Smooth muscle cell (in vitro differentiated cells): ENCODE data around the gene RUNX1. TPM values are rescaled to one million over a fixed set of nuclear protein-coding genes. Genes with fewer than 3 reads are reported as not detected.
A peak's percentile ranks its signal among the peaks of the same experiment; 100 is the strongest.

Experiments used
- DNase-seq: peaks from one replicate; lab custom pipeline; 2025; ENCODE audit not compliant: unreplicated experiment; lab: John Stamatoyannopoulos, UW
- H2AFZ ChIP-seq: fragments of 200-600 bp; sonication (generic); 2 replicates; pipeline ENCODE4 v1.6.0; 2016; ENCODE audit warnings: antibody characterized with exemption, low read depth, mild to moderate bottlenecking
- H3F3A ChIP-seq: fragments of 200-600 bp; sonication (generic); 2 replicates; pipeline ENCODE4 v1.6.0; 2017; ENCODE audit warnings: antibody characterized with exemption, low read depth
- H3K27ac ChIP-seq: fragments of 200-600 bp; sonication (generic); 2 replicates; pipeline ENCODE4 v1.5.1; 2016; ENCODE audit warnings: low read depth, mild to moderate bottlenecking
- H3K27me3 ChIP-seq: fragments of 200-600 bp; sonication (generic); 2 replicates; pipeline ENCODE4 v1.6.1; 2016; ENCODE audit warnings: low read depth, mild to moderate bottlenecking
- H3K36me3 ChIP-seq: fragments of 200-600 bp; sonication (generic); 2 replicates; pipeline ENCODE4 v1.5.1; 2016; ENCODE audit warnings: low read depth
- H3K4me1 ChIP-seq: fragments of 200-600 bp; sonication (generic); 2 replicates; pipeline ENCODE4 v1.5.1; 2016; ENCODE audit warnings: low read depth
- H3K4me2 ChIP-seq: fragments of 200-600 bp; sonication (generic); 2 replicates; pipeline ENCODE4 v1.6.0; 2016; ENCODE audit warnings: mild to moderate bottlenecking
- H3K4me3 ChIP-seq: fragments of 200-600 bp; sonication (generic); 2 replicates; pipeline ENCODE4 v1.5.1; 2016; ENCODE audit warnings: mild to moderate bottlenecking
- H3K79me2 ChIP-seq: fragments of 200-600 bp; sonication (generic); 2 replicates; pipeline ENCODE4 v1.6.0; 2016; ENCODE audit warnings: low read depth, mild to moderate bottlenecking
- H3K9ac ChIP-seq: fragments of 200-600 bp; sonication (generic); 2 replicates; pipeline ENCODE4 v1.6.0; 2016; ENCODE audit warnings: low read depth
- H3K9me3 ChIP-seq: fragments of 200-600 bp; sonication (generic); replicated peaks from 2 replicates; pipeline ENCODE4 v1.5.1; 2016; ENCODE audit warnings: low read depth
- H4K20me1 ChIP-seq: fragments of 200-600 bp; sonication (generic); 2 replicates; pipeline ENCODE4 v1.6.0; 2016; ENCODE audit warnings: low read depth
- whole genome bisulfite sequencing: methylation state at CpG from one replicate; pipeline ENCODE4 v1.1.7; 2016; ENCODE audit warnings: low lambda C conversion rate; 5-methylcytosine and 5-hydroxymethylcytosine counted together
- polyA plus RNA-seq: library from polyadenylated mRNA; unstranded; fragments of >200 nt; fragmentation: Nextera tagmentation; extraction: Ambion mirVana; gene quantifications from 2 replicates; pipeline ENCODE4 v1.2.1, GENCODE V29; 2016
- total RNA-seq: library from RNA; depleted of rRNA; stranded (reverse); fragments of >200 nt; gene quantifications from 2 replicates; pipeline ENCODE4 v1.2.3, GENCODE V29; 2014
- TF ChIP-seq, protein P1 (sequence below): fragments of 200-600 bp; sonication (generic); IDR thresholded peaks from 2 replicates; pipeline ENCODE4 v1.5.1; 2017; ENCODE audit warnings: borderline replicate concordance, mild to moderate bottlenecking, antibody characterized with exemption; ENCODE audit not compliant: insufficient read depth, poor library complexity, severe bottlenecking

RUNX1 gene
- total and polyA plus RNA-seq, 2 experiments from 2014 or later = 33.4 to 97.6 TPM

DNA sequence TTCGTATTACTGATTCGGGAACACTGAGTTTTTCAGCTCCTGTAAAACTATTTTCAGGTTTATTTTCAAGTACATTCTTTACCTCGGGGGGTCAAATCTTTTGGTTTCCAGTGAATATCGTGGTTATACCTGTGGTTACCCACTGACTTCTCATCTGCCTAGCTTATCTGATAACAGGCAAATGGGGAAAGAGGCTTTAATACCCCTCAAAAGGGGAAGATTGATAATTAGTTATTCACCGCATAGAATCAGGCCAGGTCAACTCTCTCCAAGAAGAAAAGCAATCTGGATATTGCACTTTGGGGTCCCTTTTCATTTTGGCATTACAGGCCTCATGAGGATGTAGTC lies 23.0 kb downstream of the RUNX1 start:
- H3K9me3 ChIP-seq = no peaks in the 10 kb centered on the region
- peaks cover 16% of the 10 kb centered on the region for H3K79me2 ChIP-seq
- no peak overlapping the region for H3K9ac ChIP-seq
- peak overlapping the region; percentile 84 for H3K4me2 ChIP-seq
- 74% methylated on average over 5 of the region's 5 CpGs for WGBS
- peaks cover 75% of the 10 kb centered on the region for H4K20me1 ChIP-seq
- no peak overlapping the region for H2AFZ ChIP-seq
- peaks cover 13% of the 10 kb centered on the region for H3F3A ChIP-seq
- peak overlapping the region; percentile 47 for H3K27ac ChIP-seq
- DNase-seq = no peak
- TF ChIP-seq, protein P1, sequence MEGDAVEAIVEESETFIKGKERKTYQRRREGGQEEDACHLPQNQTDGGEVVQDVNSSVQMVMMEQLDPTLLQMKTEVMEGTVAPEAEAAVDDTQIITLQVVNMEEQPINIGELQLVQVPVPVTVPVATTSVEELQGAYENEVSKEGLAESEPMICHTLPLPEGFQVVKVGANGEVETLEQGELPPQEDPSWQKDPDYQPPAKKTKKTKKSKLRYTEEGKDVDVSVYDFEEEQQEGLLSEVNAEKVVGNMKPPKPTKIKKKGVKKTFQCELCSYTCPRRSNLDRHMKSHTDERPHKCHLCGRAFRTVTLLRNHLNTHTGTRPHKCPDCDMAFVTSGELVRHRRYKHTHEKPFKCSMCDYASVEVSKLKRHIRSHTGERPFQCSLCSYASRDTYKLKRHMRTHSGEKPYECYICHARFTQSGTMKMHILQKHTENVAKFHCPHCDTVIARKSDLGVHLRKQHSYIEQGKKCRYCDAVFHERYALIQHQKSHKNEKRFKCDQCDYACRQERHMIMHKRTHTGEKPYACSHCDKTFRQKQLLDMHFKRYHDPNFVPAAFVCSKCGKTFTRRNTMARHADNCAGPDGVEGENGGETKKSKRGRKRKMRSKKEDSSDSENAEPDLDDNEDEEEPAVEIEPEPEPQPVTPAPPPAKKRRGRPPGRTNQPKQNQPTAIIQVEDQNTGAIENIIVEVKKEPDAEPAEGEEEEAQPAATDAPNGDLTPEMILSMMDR = no peak
- peak overlapping the region; percentile 37 for H3K4me3 ChIP-seq
- H3K4me1 ChIP-seq = peaks cover 4% of the 10 kb centered on the region
- no peaks in the 10 kb centered on the region for H3K27me3 ChIP-seq
- no peaks in the 10 kb centered on the region for H3K36me3 ChIP-seq

DNA sequence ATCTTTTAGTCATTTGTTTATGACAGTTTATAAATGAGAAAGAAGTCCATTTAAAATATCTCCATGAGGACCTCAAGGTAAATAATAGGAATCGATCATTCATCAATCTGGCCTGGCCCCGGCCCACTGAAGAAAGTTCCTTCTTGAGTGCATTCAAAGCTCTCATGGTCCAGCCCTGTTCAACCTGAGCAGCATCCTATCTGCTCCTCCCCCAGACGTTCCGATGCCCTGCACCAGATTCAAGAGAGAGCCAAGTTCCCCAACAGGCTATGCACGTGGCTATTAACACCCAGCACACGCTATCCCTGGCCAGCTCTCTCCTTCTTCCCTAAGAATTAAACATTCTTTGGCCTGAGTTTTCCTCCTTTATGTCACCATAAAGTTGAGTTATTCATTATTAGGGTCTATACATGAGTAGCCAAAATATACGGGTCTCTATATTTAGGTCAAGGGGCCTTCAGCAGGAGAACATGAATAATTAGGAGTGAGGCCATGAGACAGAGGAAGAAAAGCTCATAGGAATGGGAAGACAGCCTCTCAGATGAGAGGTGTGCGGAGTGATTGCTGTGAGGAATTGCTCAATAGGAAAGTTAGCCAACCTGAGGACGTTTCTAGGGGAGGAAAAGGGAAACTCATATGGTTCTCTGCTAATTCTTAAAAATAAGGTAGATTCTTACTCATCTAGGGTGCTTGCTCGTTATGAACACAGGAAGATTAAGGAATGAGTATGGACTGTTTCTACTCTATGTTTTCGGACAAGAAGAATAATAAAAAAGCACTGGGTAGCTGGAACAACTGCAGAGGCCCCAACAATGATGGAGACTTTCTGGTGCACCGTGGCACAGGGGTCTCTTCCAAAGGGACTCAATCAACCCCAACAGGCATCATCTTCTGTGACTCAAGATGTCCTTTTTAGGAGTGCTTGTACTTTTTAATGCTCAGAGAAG lies 23.6 kb downstream of the RUNX1 start:
- 92% methylated on average over 12 of the region's 12 CpGs for WGBS

DNA sequence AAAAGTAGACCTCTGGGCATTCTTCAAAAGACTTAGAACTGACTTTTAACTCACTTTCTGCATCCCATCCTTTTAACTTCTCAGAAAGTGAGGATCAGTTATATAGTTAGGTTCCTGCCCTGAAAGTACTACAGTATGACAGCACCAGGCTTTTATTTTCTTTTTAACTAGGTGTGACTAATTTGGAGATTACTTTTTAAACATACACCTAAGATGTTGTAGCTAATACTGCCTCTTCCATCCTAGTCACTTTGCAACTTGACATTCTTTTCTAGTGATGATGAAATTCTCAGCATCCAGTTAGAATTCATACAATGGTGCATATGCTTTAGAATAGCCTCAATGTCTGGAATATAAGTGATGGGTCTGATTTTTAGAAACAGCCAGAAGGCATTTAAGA lies 24.6 kb downstream of the RUNX1 start:
- DNase-seq = no peak
- no peaks in the 10 kb centered on the region for H3K36me3 ChIP-seq
- peaks cover 2% of the 10 kb centered on the region for H3K79me2 ChIP-seq
- H4K20me1 ChIP-seq = peaks cover 87% of the 10 kb centered on the region
- H3K4me1 ChIP-seq = peaks cover 4% of the 10 kb centered on the region
- H3K27ac ChIP-seq = no peak overlapping the region
- no peaks in the 10 kb centered on the region for H3K9me3 ChIP-seq
- no peak overlapping the region for H2AFZ ChIP-seq
- no peak overlapping the region for H3K4me3 ChIP-seq
- peaks cover 13% of the 10 kb centered on the region for H3F3A ChIP-seq
- TF ChIP-seq, protein P1 = no peak
- H3K27me3 ChIP-seq = no peaks in the 10 kb centered on the region
- H3K9ac ChIP-seq = no peak overlapping the region
- H3K4me2 ChIP-seq = no peak overlapping the region

More for the DNA sequence above, 23.6 kb downstream of the RUNX1 start:
- H3K27ac ChIP-seq = peak overlapping the region; percentile 47
- no peak overlapping the region for H3K9ac ChIP-seq
- H3K27me3 ChIP-seq = no peaks in the 10 kb centered on the region
- no peaks in the 10 kb centered on the region for H3K36me3 ChIP-seq
- H3K4me3 ChIP-seq = no peak overlapping the region
- H3K79me2 ChIP-seq = peaks cover 10% of the 10 kb centered on the region
- no peak for DNase-seq
- peak overlapping the region; percentile 84 for H3K4me2 ChIP-seq
- no peak overlapping the region for H2AFZ ChIP-seq
- peaks cover 13% of the 10 kb centered on the region for H3F3A ChIP-seq
- no peaks in the 10 kb centered on the region for H3K9me3 ChIP-seq
- peaks cover 82% of the 10 kb centered on the region for H4K20me1 ChIP-seq
- H3K4me1 ChIP-seq = peaks cover 4% of the 10 kb centered on the region
- TF ChIP-seq, protein P1 = no peak

DNA sequence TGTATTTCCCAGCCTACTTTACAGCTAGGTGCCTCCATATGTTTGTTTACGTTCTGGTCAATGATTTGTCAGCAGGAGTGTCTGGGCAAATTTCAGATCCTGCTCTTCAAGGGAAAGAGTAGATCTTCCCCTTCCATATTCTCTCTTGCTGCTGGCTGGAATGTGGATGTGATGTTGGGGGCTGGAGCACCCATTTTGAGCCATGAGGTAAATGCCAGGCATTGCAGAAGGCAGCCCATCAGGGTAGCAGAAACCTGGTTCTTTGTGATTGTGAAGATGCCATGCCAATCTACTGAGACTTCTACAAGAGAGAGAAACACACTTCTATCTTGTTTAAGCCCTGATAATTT lies 25.1 kb downstream of the RUNX1 start:
- H4K20me1 ChIP-seq = peaks cover 87% of the 10 kb centered on the region
- H3K9ac ChIP-seq = no peak overlapping the region
- H3K27me3 ChIP-seq = no peaks in the 10 kb centered on the region
- no peak overlapping the region for H3K27ac ChIP-seq
- H3K4me1 ChIP-seq = peaks cover 4% of the 10 kb centered on the region
- H3F3A ChIP-seq = peaks cover 13% of the 10 kb centered on the region
- H3K4me2 ChIP-seq = no peak overlapping the region
- no peak overlapping the region for H2AFZ ChIP-seq
- H3K79me2 ChIP-seq = no peaks in the 10 kb centered on the region
- no peaks in the 10 kb centered on the region for H3K36me3 ChIP-seq
- H3K4me3 ChIP-seq = no peak overlapping the region
- no peaks in the 10 kb centered on the region for H3K9me3 ChIP-seq
- TF ChIP-seq, protein P1 = no peak
- DNase-seq = no peak
- WGBS = 92% methylated on average over 1 of the region's 1 CpG
